BLaER1 treated with 17β-estradiol and CSF1 and Interleukin-3, amounts not matched to agents 10 nM and 100 nM (cell line): ENCODE results near the gene ABLIM3.
A peak's percentile ranks its signal among the peaks of the same experiment; 100 is the strongest.

Source experiments
- H3K27ac ChIP-seq, 11 experiments: shearing (Covaris generic); formaldehyde crosslinking; 2 replicates each; pipeline ENCODE4 v1.8.1; 2022
- H3K27me3 ChIP-seq, 11 experiments: shearing (Covaris generic); formaldehyde crosslinking; 2 replicates each; pipeline ENCODE4 v1.8.1; 2022
- H3K36me3 ChIP-seq, 11 experiments: shearing (Covaris generic); formaldehyde crosslinking; 2 replicates each; pipeline ENCODE4 v1.8.1; 2022
- H3K4me1 ChIP-seq, 10 experiments: shearing (Covaris generic); formaldehyde crosslinking; 2 replicates each; pipeline ENCODE4 v1.8.1; 2022
- H3K4me2 ChIP-seq, 11 experiments: shearing (Covaris generic); formaldehyde crosslinking; 2 replicates each; pipeline ENCODE4 v1.8.1; 2022
- H3K4me3 ChIP-seq, 10 experiments: shearing (Covaris generic); formaldehyde crosslinking; 2 replicates each; pipeline ENCODE4 v1.8.1; 2022
- H3K9ac ChIP-seq, 11 experiments: shearing (Covaris generic); formaldehyde crosslinking; 2 replicates each; pipeline ENCODE4 v1.8.1; 2022
- H3K9me3 ChIP-seq, 11 experiments: shearing (Covaris generic); formaldehyde crosslinking; replicated peaks in 1 of 11; 2 replicates each; pipeline ENCODE4 v1.8.1; 2022
- H4K20me1 ChIP-seq, 11 experiments: shearing (Covaris generic); formaldehyde crosslinking; 2 replicates each; pipeline ENCODE4 v1.8.1; 2022
- Cebpa-rat ChIP-seq, 11 experiments: shearing (Covaris generic); IDR thresholded peaks; 2 replicates each; pipeline ENCODE4 v1.8.1; 2022

Gene ABLIM3

GRCh38 chr5:149152317-149152746, 11.0 kb downstream of the ABLIM3 start:
- peak overlapping the region in 5 of 11 experiments; percentile 22 to 62 (median 52); a peak in 7 of 22 replicates for H3K4me2 ChIP-seq
- H3K36me3 ChIP-seq: no peaks in the 10 kb centered on the region
- peaks cover 8 to 57% (median 22%) of the 10 kb centered on the region in 10 experiments; a peak in 18 of 20 replicates for H3K4me1 ChIP-seq
- TF ChIP-seq Cebpa-rat (IDR thresholded peaks at IDR 0.05): no peak
- H4K20me1 ChIP-seq: no peaks in the 10 kb centered on the region
- no peaks in the 10 kb centered on the region for H3K27me3 ChIP-seq
- H3K9ac ChIP-seq: no peak overlapping the region
- H3K27ac ChIP-seq: peak overlapping the region in 3 of 11 experiments; percentile 49 to 74 (median 60); a peak in 3 of 22 replicates
- H3K9me3 ChIP-seq: peaks cover 0 to 3% (median 0%) of the 10 kb centered on the region in 11 experiments; a peak in 2 of 22 replicates
- H3K4me3 ChIP-seq: no peak overlapping the region

- Histone ChIP-seq H3K36me3 (no peaks in the 10 kb centered on the region), H3K9me3 (no peaks in the 10 kb centered on the region), H3K27me3 (no peaks in the 10 kb centered on the region), H3K4me2 (peak overlapping the region; percentile 6 to 66 (median 42); a peak in 21 of 22 replicates), H3K27ac (peak overlapping the region in 10 of 11 experiments; percentile 4 to 74 (median 46); a peak in 15 of 22 replicates), H4K20me1 (no peaks in the 10 kb centered on the region), H3K4me1 (peaks cover 8 to 57% (median 22%) of the 10 kb centered on the region in 10 experiments; a peak in 18 of 20 replicates), H3K4me3 (no peak overlapping the region), H3K9ac (peak overlapping the region in 3 of 11 experiments; percentile 13 to 48 (median 26); a peak in 3 of 22 replicates)
- TF ChIP-seq Cebpa-rat (IDR thresholded peaks at IDR 0.05): no peak
Measured at GRCh38 chr5:149153193-149153750, 12.0 kb downstream of the ABLIM3 start.

- H3K27me3 ChIP-seq: no peaks in the 10 kb centered on the region
- H3K4me3 ChIP-seq: no peak overlapping the region
- peak overlapping the region in 10 of 11 experiments; percentile 4 to 74 (median 46); a peak in 15 of 22 replicates for H3K27ac ChIP-seq
- peak overlapping the region in 4 of 11 experiments; percentile 26 to 48 (median 39); a peak in 4 of 22 replicates for H3K9ac ChIP-seq
- no peaks in the 10 kb centered on the region for H3K36me3 ChIP-seq
- H3K4me1 ChIP-seq: peaks cover 8 to 57% (median 22%) of the 10 kb centered on the region in 10 experiments; a peak in 18 of 20 replicates
- TF ChIP-seq Cebpa-rat (IDR thresholded peaks at IDR 0.05): peak in 9 of 11 experiments; percentile 68 to 86 (median 82); a peak in 15 of 22 replicates
- peak overlapping the region; percentile 6 to 66 (median 42); a peak in 21 of 22 replicates for H3K4me2 ChIP-seq
- H3K9me3 ChIP-seq: no peaks in the 10 kb centered on the region
- H4K20me1 ChIP-seq: no peaks in the 10 kb centered on the region
Measured at GRCh38 chr5:149153751-149154610, 12.7 kb downstream of the ABLIM3 start.

- Histone ChIP-seq H3K4me3 (no peak overlapping the region), H3K4me2 (peak overlapping the region in 5 of 11 experiments; percentile 22 to 62 (median 52); a peak in 8 of 22 replicates), H3K9me3 (no peaks in the 10 kb centered on the region), H3K27me3 (no peaks in the 10 kb centered on the region), H3K27ac (peak overlapping the region in 5 of 11 experiments; percentile 26 to 66 (median 48); a peak in 7 of 22 replicates), H4K20me1 (no peaks in the 10 kb centered on the region), H3K9ac (peak overlapping the region in 1 of 11 experiments; percentile 40; a peak in 1 of 22 replicates), H3K4me1 (peaks cover 8 to 56% (median 22%) of the 10 kb centered on the region in 10 experiments; a peak in 18 of 20 replicates), H3K36me3 (no peaks in the 10 kb centered on the region)
- no peak for TF ChIP-seq Cebpa-rat (IDR thresholded peaks at IDR 0.05)
Measured at GRCh38 chr5:149154650-149155049, 13.4 kb downstream of the ABLIM3 start.

GRCh38 chr5:149156435-149157083, 15.3 kb downstream of the ABLIM3 start:
- no peaks in the 10 kb centered on the region for H4K20me1 ChIP-seq
- no peak overlapping the region for H3K4me3 ChIP-seq
- peaks cover 8 to 39% (median 22%) of the 10 kb centered on the region in 10 experiments; a peak in 18 of 20 replicates for H3K4me1 ChIP-seq
- no peak overlapping the region for H3K27ac ChIP-seq
- no peaks in the 10 kb centered on the region for H3K9me3 ChIP-seq
- no peaks in the 10 kb centered on the region for H3K36me3 ChIP-seq
- H3K27me3 ChIP-seq: no peaks in the 10 kb centered on the region
- H3K9ac ChIP-seq: no peak overlapping the region
- TF ChIP-seq Cebpa-rat (IDR thresholded peaks at IDR 0.05): no peak
- no peak overlapping the region for H3K4me2 ChIP-seq

- H3K9me3 ChIP-seq: no peaks in the 10 kb centered on the region
- no peaks in the 10 kb centered on the region for H4K20me1 ChIP-seq
- no peak for TF ChIP-seq Cebpa-rat (IDR thresholded peaks at IDR 0.05)
- no peaks in the 10 kb centered on the region for H3K36me3 ChIP-seq
- peaks cover 8 to 32% (median 20%) of the 10 kb centered on the region in 10 experiments; a peak in 18 of 20 replicates for H3K4me1 ChIP-seq
- H3K27ac ChIP-seq: no peak overlapping the region
- no peak overlapping the region for H3K4me3 ChIP-seq
- no peak overlapping the region for H3K9ac ChIP-seq
- no peaks in the 10 kb centered on the region for H3K27me3 ChIP-seq
- H3K4me2 ChIP-seq: no peak overlapping the region
Measured at GRCh38 chr5:149157330-149157729, 16.0 kb downstream of the ABLIM3 start.

GRCh38 chr5:149160291-149160787, 19.0 kb downstream of the ABLIM3 start:
- no peak overlapping the region for H3K4me3 ChIP-seq
- peaks cover 0 to 1% (median 0%) of the 10 kb centered on the region in 10 experiments; a peak in 3 of 20 replicates for H3K4me1 ChIP-seq
- H3K4me2 ChIP-seq: no peak overlapping the region
- no peak overlapping the region for H3K27ac ChIP-seq
- H3K36me3 ChIP-seq: no peaks in the 10 kb centered on the region
- no peaks in the 10 kb centered on the region for H3K27me3 ChIP-seq
- no peak for TF ChIP-seq Cebpa-rat (IDR thresholded peaks at IDR 0.05)
- H3K9me3 ChIP-seq: no peaks in the 10 kb centered on the region
- no peaks in the 10 kb centered on the region for H4K20me1 ChIP-seq
- no peak overlapping the region for H3K9ac ChIP-seq

GRCh38 chr5:149161026-149161687, 19.9 kb downstream of the ABLIM3 start:
- Histone ChIP-seq H3K27ac (no peak overlapping the region), H3K27me3 (no peaks in the 10 kb centered on the region), H4K20me1 (no peaks in the 10 kb centered on the region), H3K4me1 (no peaks in the 10 kb centered on the region), H3K9me3 (no peaks in the 10 kb centered on the region), H3K4me2 (no peak overlapping the region), H3K36me3 (no peaks in the 10 kb centered on the region), H3K4me3 (no peak overlapping the region), H3K9ac (no peak overlapping the region)
- TF ChIP-seq Cebpa-rat (IDR thresholded peaks at IDR 0.05): no peak
